IMR-90 (cell line): Measurements from ENCODE around the gene RIPOR2. TPM values are rescaled to one million over a fixed set of nuclear protein-coding genes. Genes with fewer than 3 reads are reported as not detected.

Experiments
- ATAC-seq: fragments of 200-7000 bp; cut with Tn5 transposase; 2 replicates; pipeline ENCODE4 v1.9.1; 2020; ENCODE audit warnings: low read depth, mild to moderate bottlenecking, moderate library complexity
- BruUV-seq: library from RNA; stranded (reverse); fragments of 400-500 nt; replicated peaks from 2 replicates; lab custom pipeline; 2021; lab: Mats Ljungman, UMichigan
- CTCF ChIA-PET: fragments of 300-600 bp; formaldehyde crosslinking; extraction: SDS; loops from one replicate; lab custom pipeline; 2021; ENCODE audit warnings: antibody characterized with exemption; lab: Yijun Ruan, JAX
- POLR2A ChIA-PET: fragments of 300-600 bp; sonication (Branson Sonifier 250); formaldehyde crosslinking; loops from one replicate; lab custom pipeline; 2022; ENCODE audit warnings: antibody characterized with exemption; ENCODE audit not compliant: unreplicated experiment; lab: Charles Lee
- DNase-seq: peaks from one replicate; pipeline ENCODE4 v3.0.0; 2013
- H2AFZ ChIP-seq: replicated peaks from 2 replicates; pipeline ENCODE3; 2013; ENCODE audit warnings: low read length, mild to moderate bottlenecking; ENCODE audit not compliant: poor library complexity
- H2AK5ac ChIP-seq: 2 replicates; pipeline ENCODE4 v1.6.1; 2013; ENCODE audit warnings: low read depth, low read length, inconsistent platforms
- H2AK9ac ChIP-seq: replicated peaks from 2 replicates; pipeline ENCODE3; 2013; ENCODE audit warnings: mild to moderate bottlenecking, low read depth, low read length, moderate library complexity; ENCODE audit not compliant: poor library complexity
- H2BK120ac ChIP-seq: 2 replicates; pipeline ENCODE4 v1.6.1; 2013; ENCODE audit warnings: low read depth, low read length, inconsistent platforms
- H2BK15ac ChIP-seq: 3 replicates; pipeline ENCODE4 v1.6.1; 2013; ENCODE audit warnings: low read depth, low read length, inconsistent platforms
- H2BK20ac ChIP-seq: 2 replicates; pipeline ENCODE4 v1.6.1; 2013; ENCODE audit warnings: low read depth, mild to moderate bottlenecking, inconsistent platforms, low read length, moderate library complexity
- H2BK5ac ChIP-seq: 2 replicates; pipeline ENCODE4 v1.6.1; 2013; ENCODE audit warnings: mild to moderate bottlenecking, low read depth, low read length, inconsistent platforms; ENCODE audit not compliant: poor library complexity, severe bottlenecking
- H3K14ac ChIP-seq: replicated peaks from 2 replicates; pipeline ENCODE4 v1.6.1; 2013; ENCODE audit warnings: low read depth, low read length, inconsistent platforms
- H3K18ac ChIP-seq: 2 replicates; pipeline ENCODE4 v1.6.1; 2013; ENCODE audit warnings: low read depth, low read length, control low read depth
- H3K23ac ChIP-seq: 2 replicates; pipeline ENCODE4 v1.6.1; 2013; ENCODE audit warnings: low read depth, low read length, inconsistent platforms
- H3K27ac ChIP-seq: 2 replicates; pipeline ENCODE4 v1.5.1; 2013; ENCODE audit warnings: mild to moderate bottlenecking, control low read depth, low read length; ENCODE audit not compliant: insufficient read depth
- H3K27me3 ChIP-seq: 2 replicates; pipeline ENCODE4 v1.6.1; 2013; ENCODE audit warnings: low read length; ENCODE audit not compliant: control insufficient read depth, insufficient read depth
- H3K36me3 ChIP-seq: 2 replicates; pipeline ENCODE4 v1.6.1; 2013; ENCODE audit warnings: low read length, mixed read lengths; ENCODE audit not compliant: control insufficient read depth, insufficient read depth
- H3K4ac ChIP-seq: 2 replicates; pipeline ENCODE4 v1.6.1; 2013; ENCODE audit warnings: low read depth, low read length, inconsistent platforms
- H3K4me1 ChIP-seq: 2 replicates; pipeline ENCODE4 v1.6.1; 2013; ENCODE audit warnings: low read length, mixed read lengths; ENCODE audit not compliant: control insufficient read depth, insufficient read depth
- H3K4me2 ChIP-seq: 2 replicates; pipeline ENCODE4 v1.6.1; 2013; ENCODE audit warnings: low read depth, mild to moderate bottlenecking, control low read depth, low read length, moderate library complexity
- H3K4me3 ChIP-seq: 2 replicates; pipeline ENCODE4 v1.5.1; 2013; ENCODE audit warnings: low read depth, mild to moderate bottlenecking, control low read depth, low read length, moderate library complexity; ENCODE audit not compliant: insufficient read depth
- H3K56ac ChIP-seq: 2 replicates; pipeline ENCODE4 v1.6.1; 2013; ENCODE audit warnings: low read length, inconsistent platforms; ENCODE audit not compliant: insufficient read depth; ENCODE audit errors: extremely low read depth
- H3K79me1 ChIP-seq, 2 experiments: 2 replicates each; pipeline ENCODE4 v1.6.1; 2013; ENCODE audit warnings: low read length in 2 of 2, inconsistent platforms in 1 of 2, low read depth in 1 of 2
- H3K9ac ChIP-seq: 2 replicates; pipeline ENCODE4 v1.6.1; 2013; ENCODE audit warnings: low read depth, low read length, control low read depth
- H3K9me1 ChIP-seq: 2 replicates; pipeline ENCODE4 v1.6.1; 2013; ENCODE audit warnings: low read length, inconsistent platforms; ENCODE audit not compliant: insufficient read depth
- H3K9me3 ChIP-seq: 2 replicates; pipeline ENCODE4 v1.6.1; 2013; ENCODE audit warnings: low read length; ENCODE audit not compliant: control insufficient read depth, insufficient read depth
- H4K20me1 ChIP-seq: 2 replicates; pipeline ENCODE4 v1.6.1; 2013; ENCODE audit warnings: low read length, inconsistent platforms; ENCODE audit not compliant: insufficient read depth
- H4K5ac ChIP-seq: 2 replicates; pipeline ENCODE4 v1.6.1; 2013; ENCODE audit warnings: mild to moderate bottlenecking, low read depth, low read length, control low read depth
- H4K8ac ChIP-seq, 2 experiments: 2 replicates each; pipeline ENCODE4 v1.6.1; 2013; ENCODE audit warnings: low read depth in 2 of 2, low read length in 2 of 2, control low read depth in 1 of 2, inconsistent platforms in 1 of 2
- H4K91ac ChIP-seq: 2 replicates; pipeline ENCODE4 v1.6.1; 2013; ENCODE audit warnings: low read depth, low read length, inconsistent platforms; ENCODE audit not compliant: insufficient read depth
- BHLHE40 ChIP-seq: fragments of 150-350 bp; IDR thresholded peaks from 2 replicates; pipeline ENCODE4 v1.6.1; 2016; ENCODE audit warnings: mild to moderate bottlenecking, low read depth, low read length
- CHD1 ChIP-seq: IDR thresholded peaks from 2 replicates; pipeline ENCODE4 v1.6.1; 2012; ENCODE audit warnings: low read depth, low read length, improper control_type of control experiment
- MAFK ChIP-seq: IDR thresholded peaks from 2 replicates; pipeline ENCODE4 v1.6.1; 2012; ENCODE audit warnings: low read depth, low read length, improper control_type of control experiment
- MXI1 ChIP-seq: IDR thresholded peaks from 2 replicates; pipeline ENCODE4 v1.6.1; 2012; ENCODE audit warnings: low read depth, mild to moderate bottlenecking, low read length, moderate library complexity, borderline replicate concordance
- POLR2A ChIP-seq: IDR thresholded peaks from 2 replicates; pipeline ENCODE4 v1.6.1; 2012; ENCODE audit warnings: mild to moderate bottlenecking, low read depth, low read length
- RFX5 ChIP-seq: IDR thresholded peaks from 2 replicates; pipeline ENCODE4 v1.8.0; 2012; ENCODE audit warnings: low read depth, mild to moderate bottlenecking, low read length, moderate library complexity
- WGBS, 2 experiments: methylation state at CpG; one replicate each; pipeline versions ENCODE4 v1.1.5 to v1.1.7; 2013; ENCODE audit warnings: missing lambda C conversion rate in 2 of 2; ENCODE audit not compliant: insufficient read length in 1 of 2; ENCODE audit errors: extremely low coverage in 2 of 2; 5-methylcytosine and 5-hydroxymethylcytosine counted together
- dilution Hi-C: fragments of 300-500 bp; cut with HindIII; formaldehyde crosslinking; loops from one replicate; pipeline ENCODE4 v1.14.3; 2018; ENCODE audit warnings: low sequenced_read_pairs; ENCODE audit not compliant: unreplicated experiment
- in situ Hi-C: fragments of 300-500 bp; cut with MboI; formaldehyde crosslinking; loops from 3 replicates; pipeline ENCODE4 v1.14.3; 2019; ENCODE audit warnings: low sequenced_read_pairs, inconsistent platforms, mixed read lengths
- intact Hi-C: fragments of 100-400 bp; cut with micrococcal nuclease; formaldehyde crosslinking; loops from 2 replicates; pipeline ENCODE4 v1.10.0; 2022
- polyA plus RNA-seq, 3 experiments: library from polyadenylated mRNA; depleted of rRNA; stranded (reverse); fragments of >200 nt; gene quantifications; 2 replicates each; pipeline ENCODE4 v1.2.3, GENCODE V29; 2012; ENCODE audit warnings: low replicate concordance in 1 of 3
- total RNA-seq: library from RNA; depleted of rRNA; stranded (reverse); fragments of >200 nt; gene quantifications from 2 replicates; pipeline ENCODE4 v1.2.3, GENCODE V29; 2012
- TF ChIP-seq, protein P1 (sequence below): fragments of 150-350 bp; IDR thresholded peaks from 2 replicates; pipeline ENCODE4 v1.6.1; 2017; ENCODE audit warnings: mild to moderate bottlenecking, antibody characterized with exemption, low read length, low read depth
- TF ChIP-seq, protein P2 (sequence below): conservative IDR thresholded peaks from 2 replicates; pipeline ENCODE4 v1.5.1; 2012; ENCODE audit warnings: mild to moderate bottlenecking, low read depth, low read length, improper control_type of control experiment

Gene RIPOR2
- total and polyA plus RNA-seq, 2 of the 4 experiments (the other 2 are of a cell fraction), result 1.1 to 1.2 TPM

DNA sequence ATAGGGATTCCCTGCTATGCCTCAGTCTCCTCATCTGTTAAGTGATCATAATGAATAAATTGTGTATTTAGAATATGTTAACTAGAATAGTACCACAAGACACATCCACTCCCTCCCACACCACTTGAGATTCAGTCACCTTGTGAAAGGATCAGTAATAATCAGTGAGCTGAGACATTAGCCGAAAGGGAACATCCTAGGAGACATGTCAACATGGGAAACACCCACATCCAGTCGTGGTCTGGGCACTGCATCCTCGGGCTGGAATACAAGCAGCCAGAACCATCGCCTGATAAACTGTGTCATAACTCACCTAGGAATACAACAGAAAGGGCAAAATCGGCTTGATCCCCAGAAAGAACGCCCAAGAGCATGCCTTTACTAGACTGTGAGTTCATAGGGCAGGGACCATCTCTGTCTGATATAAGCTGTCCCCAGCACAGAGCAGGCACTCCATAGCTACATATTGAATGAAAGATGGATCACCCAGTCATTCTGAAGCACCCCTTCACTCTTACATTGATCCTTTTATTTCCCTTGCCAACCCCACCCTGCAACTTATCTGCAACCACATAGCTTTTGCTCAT is 23.9 kb downstream of the RIPOR2 start:
- H2AK9ac ChIP-seq, result no peak overlapping the region
- H3K4me2 ChIP-seq, result peak overlapping the region; percentile 84
- no peak overlapping the region for H3K56ac ChIP-seq
- ATAC-seq, result no peak
- H2BK15ac ChIP-seq, result peak overlapping the region; percentile 10; the same call in 2 of the 3 replicates
- H2AFZ ChIP-seq, result no peak overlapping the region
- H3K79me1 ChIP-seq, result peaks cover 3 to 11% of the 10 kb centered on the region in 2 experiments; a peak in 2 of 4 replicates
- H3K27me3 ChIP-seq, result peaks cover 5% of the 10 kb centered on the region
- H2BK20ac ChIP-seq, result no peak overlapping the region
- H3K9me1 ChIP-seq, result peaks cover 12% of the 10 kb centered on the region; the same call in 1 of the 2 replicates
- H2BK5ac ChIP-seq, result no peak overlapping the region
- H3K9ac ChIP-seq, result peak overlapping the region; percentile 87
- peak overlapping the region; percentile 22 for H3K14ac ChIP-seq
- 0 out of 2 replicates have a peak overlapping the region, but pooled peaks have one; percentile 20 for H3K4ac ChIP-seq
- CTCF ChIA-PET, result interaction anchor here (1.3 kb wide), 1 partner anchor 9 kb away, joined by 4 read pairs; no protein-coding TSS in a partner anchor
- peak overlapping the region; percentile 67; the same call in 1 of the 2 replicates for H4K5ac ChIP-seq
- peak overlapping the region; percentile 1; the same call in 1 of the 2 replicates for H2AK5ac ChIP-seq
- POLR2A ChIA-PET, result no interaction called here
- peak overlapping the region; percentile 74 for H3K23ac ChIP-seq
- H3K36me3 ChIP-seq, result no peaks in the 10 kb centered on the region
- H3K4me1 ChIP-seq, result peaks cover 22% of the 10 kb centered on the region
- H3K27ac ChIP-seq, result no peak overlapping the region
- no peaks in the 10 kb centered on the region for H4K20me1 ChIP-seq
- in situ Hi-C loops, result no loop called here
- H3K9me3 ChIP-seq, result no peaks in the 10 kb centered on the region
- H2BK120ac ChIP-seq, result no peak overlapping the region
- WGBS, 2 experiments, result 89% methylated on average over 3 of the region's 6 CpGs; no CpG with 5 or more reads in 1 of the 2 experiments
- H4K8ac ChIP-seq, result no peak overlapping the region
- dilution Hi-C loops, result no loop called here
- peak overlapping the region; percentile 75 for H3K4me3 ChIP-seq
- peak overlapping the region; percentile 37 for H3K18ac ChIP-seq
- DNase-seq, result no peak
- H4K91ac ChIP-seq, result no peak overlapping the region
- BruUV-seq, result no TSS peak
- intact Hi-C loops, result loop anchor here (2.0 to 5.0 kb wide), 3 partner anchors 55 to 160 kb away; no protein-coding TSS in a partner anchor
- TF ChIP-seq, protein P1, sequence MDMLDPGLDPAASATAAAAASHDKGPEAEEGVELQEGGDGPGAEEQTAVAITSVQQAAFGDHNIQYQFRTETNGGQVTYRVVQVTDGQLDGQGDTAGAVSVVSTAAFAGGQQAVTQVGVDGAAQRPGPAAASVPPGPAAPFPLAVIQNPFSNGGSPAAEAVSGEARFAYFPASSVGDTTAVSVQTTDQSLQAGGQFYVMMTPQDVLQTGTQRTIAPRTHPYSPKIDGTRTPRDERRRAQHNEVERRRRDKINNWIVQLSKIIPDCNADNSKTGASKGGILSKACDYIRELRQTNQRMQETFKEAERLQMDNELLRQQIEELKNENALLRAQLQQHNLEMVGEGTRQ, result no peak
- TF ChIP-seq MXI1 (no peak), BHLHE40 (no peak), CHD1 (no peak), POLR2A (no peak), MAFK (no peak), RFX5 (no peak)
- TF ChIP-seq, protein P2, sequence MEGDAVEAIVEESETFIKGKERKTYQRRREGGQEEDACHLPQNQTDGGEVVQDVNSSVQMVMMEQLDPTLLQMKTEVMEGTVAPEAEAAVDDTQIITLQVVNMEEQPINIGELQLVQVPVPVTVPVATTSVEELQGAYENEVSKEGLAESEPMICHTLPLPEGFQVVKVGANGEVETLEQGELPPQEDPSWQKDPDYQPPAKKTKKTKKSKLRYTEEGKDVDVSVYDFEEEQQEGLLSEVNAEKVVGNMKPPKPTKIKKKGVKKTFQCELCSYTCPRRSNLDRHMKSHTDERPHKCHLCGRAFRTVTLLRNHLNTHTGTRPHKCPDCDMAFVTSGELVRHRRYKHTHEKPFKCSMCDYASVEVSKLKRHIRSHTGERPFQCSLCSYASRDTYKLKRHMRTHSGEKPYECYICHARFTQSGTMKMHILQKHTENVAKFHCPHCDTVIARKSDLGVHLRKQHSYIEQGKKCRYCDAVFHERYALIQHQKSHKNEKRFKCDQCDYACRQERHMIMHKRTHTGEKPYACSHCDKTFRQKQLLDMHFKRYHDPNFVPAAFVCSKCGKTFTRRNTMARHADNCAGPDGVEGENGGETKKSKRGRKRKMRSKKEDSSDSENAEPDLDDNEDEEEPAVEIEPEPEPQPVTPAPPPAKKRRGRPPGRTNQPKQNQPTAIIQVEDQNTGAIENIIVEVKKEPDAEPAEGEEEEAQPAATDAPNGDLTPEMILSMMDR, result no peak
